D721Med (cell line): ENCODE results near the gene MCM3AP.

Source experiments
- DNase-seq: peaks from one replicate; pipeline ENCODE4 v3.0.0; 2011; ENCODE audit warnings: low spot score; ENCODE audit not compliant: insufficient read length
- FAIRE-seq: peaks from 2 replicates; lab custom pipeline; 2011; peaks lifted over from hg19 to GRCh38; lab: Jason Lieb, UNC
- TF ChIP-seq, protein P1 (sequence below): IDR thresholded peaks from 2 replicates; pipeline ENCODE4 v1.5.1; 2012; ENCODE audit warnings: mild to moderate bottlenecking, control low read depth; ENCODE audit not compliant: insufficient read depth; ENCODE audit errors: missing control alignments

MCM3AP gene

GRCh38 chr21:46273341-46273740 lies 12.1 kb downstream of the MCM3AP start:
- FAIRE-seq = no peak
- DNase-seq = no peak
- TF ChIP-seq, protein P1, sequence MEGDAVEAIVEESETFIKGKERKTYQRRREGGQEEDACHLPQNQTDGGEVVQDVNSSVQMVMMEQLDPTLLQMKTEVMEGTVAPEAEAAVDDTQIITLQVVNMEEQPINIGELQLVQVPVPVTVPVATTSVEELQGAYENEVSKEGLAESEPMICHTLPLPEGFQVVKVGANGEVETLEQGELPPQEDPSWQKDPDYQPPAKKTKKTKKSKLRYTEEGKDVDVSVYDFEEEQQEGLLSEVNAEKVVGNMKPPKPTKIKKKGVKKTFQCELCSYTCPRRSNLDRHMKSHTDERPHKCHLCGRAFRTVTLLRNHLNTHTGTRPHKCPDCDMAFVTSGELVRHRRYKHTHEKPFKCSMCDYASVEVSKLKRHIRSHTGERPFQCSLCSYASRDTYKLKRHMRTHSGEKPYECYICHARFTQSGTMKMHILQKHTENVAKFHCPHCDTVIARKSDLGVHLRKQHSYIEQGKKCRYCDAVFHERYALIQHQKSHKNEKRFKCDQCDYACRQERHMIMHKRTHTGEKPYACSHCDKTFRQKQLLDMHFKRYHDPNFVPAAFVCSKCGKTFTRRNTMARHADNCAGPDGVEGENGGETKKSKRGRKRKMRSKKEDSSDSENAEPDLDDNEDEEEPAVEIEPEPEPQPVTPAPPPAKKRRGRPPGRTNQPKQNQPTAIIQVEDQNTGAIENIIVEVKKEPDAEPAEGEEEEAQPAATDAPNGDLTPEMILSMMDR = no peak

DNA sequence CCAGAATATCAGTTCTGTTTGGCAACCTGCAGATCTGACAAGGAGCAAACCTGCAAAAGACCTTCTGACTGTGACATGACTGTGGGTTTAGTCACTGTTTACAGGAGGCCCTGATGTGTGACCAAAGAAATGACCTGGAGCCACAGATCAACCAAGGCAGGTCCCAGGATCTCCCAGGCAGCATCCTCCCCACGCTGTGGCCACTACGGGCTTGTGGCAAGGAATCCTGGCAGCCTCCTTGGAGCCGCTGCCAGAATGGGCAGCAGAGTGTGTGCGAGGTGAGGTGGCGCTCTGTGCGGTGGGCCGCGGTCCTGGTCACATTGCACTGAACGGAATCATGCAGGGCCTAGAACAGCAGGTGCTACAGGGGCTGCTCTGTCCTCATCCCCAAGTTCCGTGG lies 15.9 kb downstream of the MCM3AP start:
- FAIRE-seq (no peak), DNase-seq (no peak)
- TF ChIP-seq, protein P1 = no peak

DNA sequence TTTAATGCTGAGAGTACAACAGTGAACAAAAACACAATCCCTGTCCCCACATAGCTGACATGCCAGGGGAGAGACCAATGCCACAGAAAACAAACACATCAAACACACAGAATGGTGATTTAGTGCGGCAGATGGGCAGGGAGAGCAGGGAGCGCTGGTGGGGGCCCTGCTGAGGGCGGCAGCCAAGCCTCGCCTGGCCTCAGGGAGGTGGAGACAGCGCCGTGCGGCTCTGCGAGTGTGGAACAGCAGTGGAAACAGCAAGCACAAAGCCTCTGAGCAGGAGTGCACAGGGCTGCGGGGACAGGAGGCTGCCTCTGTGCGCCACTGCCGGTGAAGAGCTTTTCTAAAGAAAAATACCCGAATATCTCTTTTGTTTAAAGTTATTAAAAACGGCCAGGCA lies 17.0 kb downstream of the MCM3AP start:
- TF ChIP-seq, protein P1 = no peak
- FAIRE-seq (no peak), DNase-seq (no peak)

DNA sequence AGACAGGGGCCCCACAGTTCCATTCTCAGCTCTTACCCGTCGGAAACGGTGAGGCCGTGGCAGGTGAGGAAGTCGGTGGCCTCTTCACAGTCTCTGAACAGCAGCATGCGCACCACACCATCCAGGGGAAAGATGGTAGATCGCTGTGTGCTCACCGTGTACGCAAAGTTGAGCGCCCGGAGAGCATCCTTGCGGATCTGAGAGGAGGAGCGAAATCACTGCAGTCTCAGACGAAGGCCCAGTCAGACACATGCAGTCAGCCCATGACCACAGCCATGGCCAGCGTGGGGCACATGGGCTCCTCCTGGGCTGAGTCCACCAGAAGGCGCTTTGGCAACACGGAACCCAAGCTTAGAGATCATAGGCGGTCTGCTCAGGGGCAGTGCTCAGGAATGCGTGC lies 18.5 kb downstream of the MCM3AP start:
- DNase-seq (no peak), FAIRE-seq (no peak)
- TF ChIP-seq, protein P1 = no peak

- DNase-seq (no peak), FAIRE-seq (no peak)
- TF ChIP-seq, protein P1 = no peak
Observed at GRCh38 chr21:46265736-46266525, 19.5 kb downstream of the MCM3AP start.

GRCh38 chr21:46264690-46265144 lies 20.7 kb downstream of the MCM3AP start:
- TF ChIP-seq, protein P1 = peak; percentile 1
- FAIRE-seq (no peak), DNase-seq (no peak)

- no peak for DNase-seq
- TF ChIP-seq, protein P1 = no peak
- no peak for FAIRE-seq
Observed at GRCh38 chr21:46264046-46264689, 21.2 kb downstream of the MCM3AP start.
